H9 (cell line): ENCODE results near the gene USP6. TPM values are rescaled to one million over a fixed set of nuclear protein-coding genes. Genes with fewer than 3 reads are reported as not detected.
"Not testable (repeated sequence)": the region's sequence is repeated elsewhere in the genome, so short reads cannot be mapped to it uniquely, and the experiment has no call there.

Experiments used
- DNase-seq: peaks from one replicate; pipeline ENCODE4 v3.0.0-alpha.2; 2017
- H2AFZ ChIP-seq: one replicate; pipeline ENCODE4 v1.6.1; 2013; ENCODE audit warnings: mild to moderate bottlenecking, low read length, control low read depth, moderate library complexity
- H2AK5ac ChIP-seq: 2 replicates; pipeline ENCODE4 v1.6.1; 2013; ENCODE audit warnings: low read length, control low read depth, mixed read lengths; ENCODE audit not compliant: insufficient read length
- H2BK120ac ChIP-seq: one replicate; pipeline ENCODE4 v1.6.1; 2013; ENCODE audit warnings: low read depth, mild to moderate bottlenecking, low read length, control low read depth, inconsistent platforms; ENCODE audit not compliant: poor library complexity, severe bottlenecking
- H2BK12ac ChIP-seq: 2 replicates; pipeline ENCODE4 v1.6.1; 2013; ENCODE audit warnings: low read length, control low read depth, mixed read lengths, low read depth; ENCODE audit not compliant: insufficient read length
- H2BK15ac ChIP-seq: 2 replicates; pipeline ENCODE4 v1.6.1; 2013; ENCODE audit warnings: low read depth, low read length, control low read depth
- H2BK20ac ChIP-seq: one replicate; pipeline ENCODE4 v1.6.1; 2013; ENCODE audit warnings: low read depth, mild to moderate bottlenecking, low read length, control low read depth, inconsistent platforms; ENCODE audit not compliant: poor library complexity, severe bottlenecking
- H2BK5ac ChIP-seq: 2 replicates; pipeline ENCODE4 v1.6.1; 2013; ENCODE audit warnings: low read length, control low read depth, mixed read lengths; ENCODE audit not compliant: insufficient read length
- H3K14ac ChIP-seq: 2 replicates; pipeline ENCODE4 v1.6.1; 2013; ENCODE audit warnings: low read length, control low read depth; ENCODE audit not compliant: insufficient read depth
- H3K18ac ChIP-seq: 2 replicates; pipeline ENCODE4 v1.6.1; 2013; ENCODE audit warnings: low read depth, mild to moderate bottlenecking, mixed read lengths, low read length, control low read depth; ENCODE audit not compliant: insufficient read length
- H3K23ac ChIP-seq: 2 replicates; pipeline ENCODE4 v1.6.1; 2013; ENCODE audit warnings: low read length, control low read depth, mixed read lengths, low read depth; ENCODE audit not compliant: insufficient read length
- H3K23me2 ChIP-seq: 2 replicates; pipeline ENCODE4 v1.6.1; 2013; ENCODE audit warnings: low read depth, mild to moderate bottlenecking, mixed read lengths, low read length, control low read depth; ENCODE audit not compliant: insufficient read length, poor library complexity, severe bottlenecking
- H3K27ac ChIP-seq: 2 replicates; pipeline ENCODE4 v1.5.1; 2013; ENCODE audit warnings: low read length, control low read depth, mixed read lengths, low read depth; ENCODE audit not compliant: insufficient read length
- H3K27me3 ChIP-seq: 2 replicates; pipeline ENCODE4 v1.6.1; 2013; ENCODE audit warnings: low read length, control low read depth, inconsistent platforms; ENCODE audit not compliant: insufficient read depth
- H3K4ac ChIP-seq: 2 replicates; pipeline ENCODE4 v1.6.1; 2013; ENCODE audit warnings: low read depth, mild to moderate bottlenecking, control low read depth, inconsistent platforms, low read length, moderate library complexity
- H3K4me1 ChIP-seq: 2 replicates; pipeline ENCODE4 v1.6.1; 2013; ENCODE audit warnings: low read length, control low read depth, inconsistent platforms; ENCODE audit not compliant: insufficient read depth
- H3K4me2 ChIP-seq: 2 replicates; pipeline ENCODE4 v1.6.1; 2013; ENCODE audit warnings: low read length, control low read depth, mixed read lengths; ENCODE audit not compliant: insufficient read length, insufficient read depth
- H3K56ac ChIP-seq: 2 replicates; pipeline ENCODE4 v1.6.1; 2013; ENCODE audit warnings: low read depth, mild to moderate bottlenecking, mixed read lengths, low read length, control low read depth; ENCODE audit not compliant: insufficient read length
- H3K79me1 ChIP-seq: 2 replicates; pipeline ENCODE4 v1.6.1; 2013; ENCODE audit warnings: low read depth, mild to moderate bottlenecking, moderate library complexity, low read length, control low read depth, inconsistent platforms; ENCODE audit not compliant: insufficient read depth, poor library complexity, severe bottlenecking
- H3K79me2 ChIP-seq: 2 replicates; pipeline ENCODE4 v1.6.1; 2013; ENCODE audit warnings: low read length, control low read depth, inconsistent platforms; ENCODE audit not compliant: insufficient read depth
- H3K9ac ChIP-seq: 2 replicates; pipeline ENCODE4 v1.6.1; 2013; ENCODE audit warnings: low read length, control low read depth, mixed read lengths; ENCODE audit not compliant: insufficient read length; ENCODE audit errors: extremely low read depth
- H3K9me3 ChIP-seq: one replicate; pipeline ENCODE4 v1.6.1; 2013; ENCODE audit warnings: low read depth, low read length, inconsistent platforms; ENCODE audit not compliant: control insufficient read depth
- H3T11ph ChIP-seq: one replicate; pipeline ENCODE4 v1.6.1; 2013; ENCODE audit warnings: mild to moderate bottlenecking, low read length, control low read depth, inconsistent platforms
- H4K20me1 ChIP-seq: one replicate; pipeline ENCODE4 v1.6.1; 2013; ENCODE audit not compliant: control insufficient read depth, insufficient read length, insufficient read depth
- H4K5ac ChIP-seq: 2 replicates; pipeline ENCODE4 v1.6.1; 2013; ENCODE audit warnings: low read depth, mild to moderate bottlenecking, mixed read lengths, low read length, control low read depth; ENCODE audit not compliant: insufficient read length
- H4K8ac ChIP-seq: replicated peaks from 2 replicates; pipeline ENCODE4 v1.6.1; 2013; ENCODE audit warnings: low read length, control low read depth, mixed read lengths, low read depth; ENCODE audit not compliant: insufficient read length
- H4K91ac ChIP-seq: 2 replicates; pipeline ENCODE4 v1.6.1; 2013; ENCODE audit warnings: low read depth, mild to moderate bottlenecking, moderate library complexity, mixed read lengths, low read length, control low read depth; ENCODE audit not compliant: insufficient read length
- H3K27ac Mint-ChIP-seq, 3 experiments: 2 replicates in 2 of 3; 3 replicates in 1 of 3; pipeline ENCODE4 v1.8.0; 2020 to 2021; ENCODE audit warnings: mixed read lengths in 3 of 3, mild to moderate bottlenecking in 1 of 3, moderate library complexity in 1 of 3
- H3K27me3 Mint-ChIP-seq: 2 replicates; pipeline ENCODE4 v1.8.0; 2021; ENCODE audit warnings: low read depth, mild to moderate bottlenecking, moderate library complexity, mixed read lengths
- H3K36me3 Mint-ChIP-seq, 3 experiments: 2 replicates in 2 of 3; 3 replicates in 1 of 3; pipeline ENCODE4 v1.8.0; 2020 to 2021; ENCODE audit warnings: low read depth in 3 of 3, mixed read lengths in 3 of 3; ENCODE audit not compliant: insufficient read depth in 1 of 3
- H3K4me1 Mint-ChIP-seq, 2 experiments: 2 replicates each; pipeline ENCODE4 v1.8.0; 2020; ENCODE audit warnings: mixed read lengths in 2 of 2
- H3K4me3 Mint-ChIP-seq, 2 experiments: 2 replicates in 1 of 2; 3 replicates in 1 of 2; pipeline ENCODE4 v1.8.0; 2020 to 2021; ENCODE audit warnings: mild to moderate bottlenecking in 2 of 2, mixed read lengths in 2 of 2, moderate library complexity in 1 of 2
- H3K9me3 Mint-ChIP-seq, 2 experiments: 2 replicates in 1 of 2; 3 replicates in 1 of 2; pipeline ENCODE4 v1.8.0; 2020; ENCODE audit warnings: mild to moderate bottlenecking in 2 of 2, mixed read lengths in 2 of 2, moderate library complexity in 1 of 2
- CTCF ChIP-seq: fragments of 200-600 bp; sonication (generic); conservative IDR thresholded peaks from 3 replicates; pipeline ENCODE4 v1.8.0; 2021; ENCODE audit warnings: antibody characterized with exemption, mild to moderate bottlenecking
- WGBS: extraction: QIAGEN DNeasy Blood & Tissue Kit; methylation state at CpG from one replicate; pipeline ENCODE4 v1.1.7; 2013; ENCODE audit warnings: missing lambda C conversion rate, low lambda C conversion rate, mixed read lengths; ENCODE audit not compliant: insufficient read length; ENCODE audit errors: extremely low coverage; 5-methylcytosine and 5-hydroxymethylcytosine counted together
- total RNA-seq: library from RNA; stranded (reverse); gene quantifications from 2 replicates; pipeline ENCODE4 v1.2.1, GENCODE V29; 2021

USP6 gene
- total RNA-seq, 1 experiment from 2014 or later: 0.17 TPM

- H3K9ac ChIP-seq: no peak overlapping the region
- H2BK120ac ChIP-seq: no peak overlapping the region
- H3K27ac Mint-ChIP-seq: no peak overlapping the region
- H3K27me3 ChIP-seq: no peaks in the 10 kb centered on the region; the same call in 1 of the 2 replicates
- no peaks in the 10 kb centered on the region for H3K9me3 ChIP-seq
- no peak overlapping the region for H2BK5ac ChIP-seq
- H3K4me1 Mint-ChIP-seq: no peaks in the 10 kb centered on the region
- DNase-seq: no peak
- no peak overlapping the region for H4K91ac ChIP-seq
- H3K4me3 Mint-ChIP-seq: no peak overlapping the region
- no peak overlapping the region for H3K4ac ChIP-seq
- H4K5ac ChIP-seq: no peak overlapping the region
- H3K56ac ChIP-seq: no peak overlapping the region
- no peak overlapping the region for H3K4me2 ChIP-seq
- no peaks in the 10 kb centered on the region; the same call in 1 of the 2 replicates for H3K27me3 Mint-ChIP-seq
- no peaks in the 10 kb centered on the region for H3K23me2 ChIP-seq
- no peak overlapping the region for H2BK15ac ChIP-seq
- H3K14ac ChIP-seq: no peak overlapping the region
- H3T11ph ChIP-seq: no peak overlapping the region
- H2BK20ac ChIP-seq: no peak overlapping the region
- no peaks in the 10 kb centered on the region for H3K4me1 ChIP-seq
- H4K20me1 ChIP-seq: no peaks in the 10 kb centered on the region
- no peak overlapping the region for H3K27ac ChIP-seq
- no peaks in the 10 kb centered on the region for H3K36me3 Mint-ChIP-seq
- no peak overlapping the region for H2AK5ac ChIP-seq
- no peak overlapping the region for H3K18ac ChIP-seq
- H3K9me3 Mint-ChIP-seq: no peaks in the 10 kb centered on the region
- H2BK12ac ChIP-seq: no peak overlapping the region
- no peak overlapping the region for H2AFZ ChIP-seq
- no peak overlapping the region for H4K8ac ChIP-seq
- no CpG with 5 or more reads among the region's 5 CpGs for WGBS
- no peaks in the 10 kb centered on the region for H3K79me2 ChIP-seq
- H3K23ac ChIP-seq: no peak overlapping the region
- no peak for TF ChIP-seq CTCF
- H3K79me1 ChIP-seq: no peaks in the 10 kb centered on the region
These were observed 104.2 kb downstream of the USP6 start for GRCh38 chr17:5220074-5220473.

- H2BK5ac ChIP-seq, H3K9ac ChIP-seq, H3K4me1 ChIP-seq, H4K91ac ChIP-seq, H3K4me2 ChIP-seq, H4K8ac ChIP-seq, H3K36me3 Mint-ChIP-seq, H2AK5ac ChIP-seq, H3K79me1 ChIP-seq, H3K18ac ChIP-seq, H2AFZ ChIP-seq, H3K9me3 ChIP-seq, H3K27ac Mint-ChIP-seq, H3T11ph ChIP-seq, H2BK15ac ChIP-seq, H3K23me2 ChIP-seq, DNase-seq, H3K4ac ChIP-seq, H3K14ac ChIP-seq, H4K5ac ChIP-seq, H4K20me1 ChIP-seq, H3K9me3 Mint-ChIP-seq, H3K56ac ChIP-seq, H2BK20ac ChIP-seq, H2BK120ac ChIP-seq, H3K23ac ChIP-seq, H2BK12ac ChIP-seq, H3K27me3 Mint-ChIP-seq, H3K27ac ChIP-seq, H3K4me3 Mint-ChIP-seq, H3K27me3 ChIP-seq, H3K79me2 ChIP-seq, H3K4me1 Mint-ChIP-seq: not testable (repeated sequence)
- WGBS: no CpG with 5 or more reads among the region's 12 CpGs
These were observed 106.1 kb downstream of the USP6 start for GRCh38 chr17:5221912-5222311.
